A673 (cell line): Measurements from ENCODE around the gene PROM1. TPM values are rescaled to one million over a fixed set of nuclear protein-coding genes. Genes with fewer than 3 reads are reported as not detected.

Experiments
- BruUV-seq: library from RNA; stranded (reverse); fragments of 400-500 nt; replicated peaks from 2 replicates; lab custom pipeline; 2021; lab: Mats Ljungman, UMichigan
- CTCF ChIA-PET: fragments of 300-600 bp; sonication (Branson Sonifier 250); formaldehyde crosslinking; loops from one replicate; lab custom pipeline; 2022; ENCODE audit warnings: antibody characterized with exemption; lab: Charles Lee
- POLR2A ChIA-PET: fragments of 300-600 bp; sonication (Branson Sonifier 250); formaldehyde crosslinking; loops from one replicate; lab custom pipeline; 2022; ENCODE audit warnings: antibody characterized with exemption; ENCODE audit not compliant: low non-redundant PET; lab: Charles Lee
- DNase-seq: peaks from one replicate; pipeline ENCODE4 v3.0.0-alpha.2; 2015; ENCODE audit warnings: low spot score
- H3K27ac ChIP-seq: fragments of 200-600 bp; sonication (generic); 2 replicates; pipeline ENCODE4 v1.5.1; 2016; ENCODE audit warnings: mixed run types, low read depth, mild to moderate bottlenecking, mixed read lengths, antibody characterized with exemption, low read length; ENCODE audit not compliant: poor library complexity, severe bottlenecking
- H3K27me3 ChIP-seq: fragments of 200-600 bp; sonication (generic); replicated peaks from 2 replicates; pipeline ENCODE4 v1.6.1; 2017; ENCODE audit warnings: mixed run types, low read depth, mild to moderate bottlenecking, mixed read lengths, antibody characterized with exemption, low read length; ENCODE audit not compliant: insufficient read depth, poor library complexity
- H3K36me3 ChIP-seq: fragments of 200-600 bp; sonication (generic); 2 replicates; pipeline ENCODE4 v1.6.1; 2016; ENCODE audit warnings: mixed run types, mild to moderate bottlenecking, mixed read lengths, antibody characterized with exemption, low read length; ENCODE audit not compliant: insufficient read depth, poor library complexity, severe bottlenecking
- H3K4me1 ChIP-seq: fragments of 200-600 bp; sonication (generic); 2 replicates; pipeline ENCODE4 v1.6.1; 2017; ENCODE audit warnings: mixed run types, mild to moderate bottlenecking, mixed read lengths, antibody characterized with exemption, low read length; ENCODE audit not compliant: insufficient read depth, poor library complexity, severe bottlenecking
- H3K4me3 ChIP-seq: fragments of 200-600 bp; sonication (generic); 2 replicates; pipeline ENCODE4 v1.5.1; 2016; ENCODE audit warnings: low read depth, mixed run types, mild to moderate bottlenecking, mixed read lengths, low read length; ENCODE audit not compliant: poor library complexity, severe bottlenecking
- H3K9me3 ChIP-seq: fragments of 200-600 bp; sonication (generic); 2 replicates; pipeline ENCODE4 v1.6.1; 2016; ENCODE audit warnings: mixed run types, low read depth, mild to moderate bottlenecking, mixed read lengths, antibody characterized with exemption, low read length; ENCODE audit not compliant: poor library complexity, severe bottlenecking
- EZH2 ChIP-seq: fragments of 200-600 bp; sonication (generic); IDR thresholded peaks from 2 replicates; pipeline ENCODE4 v1.6.1; 2017; ENCODE audit warnings: borderline replicate concordance, low read depth, mild to moderate bottlenecking, mixed read lengths, antibody characterized with exemption, low read length; ENCODE audit not compliant: poor library complexity, severe bottlenecking
- intact Hi-C: fragments of 100-400 bp; cut with micrococcal nuclease; formaldehyde crosslinking; loops from one replicate; pipeline ENCODE4 v1.10.0; 2022; ENCODE audit not compliant: unreplicated experiment
- total RNA-seq: library from RNA; stranded (reverse); gene quantifications from 2 replicates; pipeline ENCODE4 v1.2.3, GENCODE V29; 2021
- TF ChIP-seq, protein P1 (sequence below): fragments of 300-800, 200-600 bp; sonication (generic); conservative IDR thresholded peaks from 2 replicates; pipeline ENCODE4 v1.5.1; 2017; ENCODE audit warnings: low read depth, mild to moderate bottlenecking, antibody characterized with exemption, low read length, moderate library complexity, mixed read lengths

The PROM1 gene
- total RNA-seq, 1 experiment from 2014 or later, result 13.9 TPM

DNA sequence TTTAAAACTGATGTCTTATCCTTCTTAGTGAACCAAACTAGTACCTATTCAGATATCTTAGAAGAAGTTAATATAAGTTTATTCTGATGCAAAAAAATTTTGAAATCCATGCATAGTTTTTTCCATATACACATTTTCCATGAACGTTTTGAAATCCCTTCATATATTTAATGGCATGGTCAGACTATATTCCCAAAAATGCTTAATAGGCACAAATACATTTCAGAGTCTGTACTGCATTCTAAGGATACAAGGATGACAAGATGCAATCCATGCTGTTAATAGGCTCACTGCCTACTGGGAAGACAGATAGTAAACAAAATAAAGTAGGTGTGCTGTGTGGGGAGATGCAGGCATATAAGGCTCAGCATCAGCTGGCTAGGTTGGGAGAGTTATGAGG lies 33.2 kb downstream of the PROM1 start:
- Histone ChIP-seq H3K36me3 (no peaks in the 10 kb centered on the region), H3K27me3 (no peaks in the 10 kb centered on the region), H3K4me3 (no peak overlapping the region), H3K9me3 (no peaks in the 10 kb centered on the region), H3K27ac (no peak overlapping the region), H3K4me1 (no peaks in the 10 kb centered on the region)
- no TSS peak for BruUV-seq
- CTCF ChIA-PET, result no interaction called here
- intact Hi-C loops, result no loop called here
- no peak for DNase-seq
- TF ChIP-seq, protein P1, sequence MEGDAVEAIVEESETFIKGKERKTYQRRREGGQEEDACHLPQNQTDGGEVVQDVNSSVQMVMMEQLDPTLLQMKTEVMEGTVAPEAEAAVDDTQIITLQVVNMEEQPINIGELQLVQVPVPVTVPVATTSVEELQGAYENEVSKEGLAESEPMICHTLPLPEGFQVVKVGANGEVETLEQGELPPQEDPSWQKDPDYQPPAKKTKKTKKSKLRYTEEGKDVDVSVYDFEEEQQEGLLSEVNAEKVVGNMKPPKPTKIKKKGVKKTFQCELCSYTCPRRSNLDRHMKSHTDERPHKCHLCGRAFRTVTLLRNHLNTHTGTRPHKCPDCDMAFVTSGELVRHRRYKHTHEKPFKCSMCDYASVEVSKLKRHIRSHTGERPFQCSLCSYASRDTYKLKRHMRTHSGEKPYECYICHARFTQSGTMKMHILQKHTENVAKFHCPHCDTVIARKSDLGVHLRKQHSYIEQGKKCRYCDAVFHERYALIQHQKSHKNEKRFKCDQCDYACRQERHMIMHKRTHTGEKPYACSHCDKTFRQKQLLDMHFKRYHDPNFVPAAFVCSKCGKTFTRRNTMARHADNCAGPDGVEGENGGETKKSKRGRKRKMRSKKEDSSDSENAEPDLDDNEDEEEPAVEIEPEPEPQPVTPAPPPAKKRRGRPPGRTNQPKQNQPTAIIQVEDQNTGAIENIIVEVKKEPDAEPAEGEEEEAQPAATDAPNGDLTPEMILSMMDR, result no peak
- no peak for TF ChIP-seq EZH2
- POLR2A ChIA-PET, result no interaction called here

DNA sequence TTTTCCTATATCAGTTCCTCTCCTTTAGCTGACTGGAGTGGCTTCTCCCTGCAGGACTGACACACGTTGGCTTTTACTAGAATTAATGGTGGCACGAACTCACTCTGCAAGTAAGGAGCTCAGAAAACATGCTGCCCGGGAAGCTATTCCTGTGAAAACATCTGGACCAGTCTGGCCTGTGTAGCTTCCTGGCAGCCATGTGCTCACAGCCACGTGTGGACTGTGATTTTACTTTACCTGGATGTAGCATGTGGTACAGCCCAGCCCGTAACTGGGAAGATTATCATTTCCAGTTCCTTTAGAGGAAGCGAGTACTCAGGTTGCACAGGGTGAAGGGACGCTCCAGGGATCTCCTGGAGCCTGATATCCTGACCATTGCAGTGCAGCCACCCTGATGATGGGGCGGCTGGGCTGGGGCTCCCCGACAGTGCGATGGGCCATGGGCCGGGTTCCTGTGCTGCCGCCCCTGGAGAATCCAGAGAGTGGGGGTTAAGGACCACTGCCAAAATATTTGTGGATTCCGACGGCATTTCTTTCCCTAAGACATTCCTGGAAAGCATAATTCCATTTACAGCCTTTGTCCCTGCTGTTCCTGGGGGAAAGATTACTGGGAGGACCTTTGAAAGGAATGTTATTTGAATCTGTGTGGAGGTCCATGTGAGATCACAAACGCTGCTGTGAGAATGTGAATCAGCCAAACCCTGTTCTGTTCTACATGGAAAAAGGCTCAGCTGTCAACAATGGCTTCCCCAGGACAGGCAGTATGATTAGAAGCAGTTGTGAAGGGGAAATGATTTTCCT lies 35.0 kb downstream of the PROM1 start:
- H3K36me3 ChIP-seq, result no peaks in the 10 kb centered on the region
- POLR2A ChIA-PET, result no interaction called here
- no TSS peak for BruUV-seq
- H3K4me3 ChIP-seq, result no peak overlapping the region
- no peaks in the 10 kb centered on the region for H3K9me3 ChIP-seq
- no peak for DNase-seq
- no peak for TF ChIP-seq EZH2
- TF ChIP-seq, protein P1, result no peak
- CTCF ChIA-PET, result no interaction called here
- intact Hi-C loops, result no loop called here
- no peaks in the 10 kb centered on the region for H3K27me3 ChIP-seq
- peaks cover 13% of the 10 kb centered on the region for H3K4me1 ChIP-seq
- H3K27ac ChIP-seq, result no peak overlapping the region

DNA sequence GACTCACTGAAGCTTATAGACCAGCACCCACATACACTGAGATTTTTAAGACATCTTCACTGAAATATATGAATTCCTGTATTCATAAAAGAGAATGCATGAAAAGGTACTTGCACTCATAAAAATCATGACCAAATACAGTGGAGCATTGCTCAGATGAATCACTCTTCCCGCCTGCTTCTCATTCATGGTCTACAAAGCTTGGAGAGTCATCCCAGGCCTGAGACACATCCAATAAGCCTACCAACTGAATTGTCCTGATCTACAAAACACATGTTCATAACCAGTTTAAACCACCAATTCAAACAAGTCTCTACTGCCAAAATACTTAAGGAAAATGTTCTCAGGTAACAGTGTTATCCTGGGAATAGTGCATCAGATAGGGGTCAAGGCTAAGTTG lies 38.1 kb downstream of the PROM1 start:
- TF ChIP-seq EZH2, result no peak
- TF ChIP-seq, protein P1, result no peak
- no peak for DNase-seq
- Histone ChIP-seq H3K27ac (no peak overlapping the region), H3K4me1 (peaks cover 17% of the 10 kb centered on the region), H3K36me3 (no peaks in the 10 kb centered on the region), H3K9me3 (no peaks in the 10 kb centered on the region), H3K4me3 (no peak overlapping the region), H3K27me3 (no peaks in the 10 kb centered on the region)
- CTCF ChIA-PET, result no interaction called here
- POLR2A ChIA-PET, result interaction anchor here (0.7 kb wide), 1 partner anchor 421 kb away, joined by 4 read pairs; no protein-coding TSS in a partner anchor
- no TSS peak for BruUV-seq
- intact Hi-C loops, result no loop called here
